Measurements from ENCODE around the gene MED12L.

The MED12L gene

GRCh38 chr3:151430821-151431484 is 345.5 kb downstream of the MED12L start:
- no peak overlapping the region for H3K4me3 ChIP-seq (ENCODE audit: low read depth, low read length)
- no peak for DNase-seq (ENCODE audit: low read depth)
- no peak for TF ChIP-seq CTCF (IDR thresholded peaks at IDR 0.05; ENCODE audit: control insufficient read depth, extremely low read depth, insufficient read depth)

GRCh38 chr3:151431940-151432339 is 346.5 kb downstream of the MED12L start:
- no peak for TF ChIP-seq CTCF (IDR thresholded peaks at IDR 0.05; ENCODE audit: control insufficient read depth, extremely low read depth, insufficient read depth)

GRCh38 chr3:151432616-151433372 is 347.3 kb downstream of the MED12L start:
- TF ChIP-seq CTCF (IDR thresholded peaks at IDR 0.05; ENCODE audit: control insufficient read depth, extremely low read depth, insufficient read depth): no peak
- no peak overlapping the region for H3K4me3 ChIP-seq (ENCODE audit: low read depth, low read length)
- no peak for DNase-seq (ENCODE audit: low read depth)

More at GRCh38 chr3:151431940-151432339, 346.5 kb downstream of the MED12L start:
- no peak for DNase-seq (ENCODE audit: low read depth)
- H3K4me3 ChIP-seq (ENCODE audit: low read depth, low read length): no peak overlapping the region

GRCh38 chr3:151434151-151434890 is 348.9 kb downstream of the MED12L start:
- H3K4me3 ChIP-seq (ENCODE audit: low read depth, low read length): no peak overlapping the region
- DNase-seq (ENCODE audit: low read depth): no peak

GRCh38 chr3:151436675-151437446 is 351.4 kb downstream of the MED12L start:
- no peak overlapping the region for H3K4me3 ChIP-seq (ENCODE audit: low read depth, low read length)
- no peak for TF ChIP-seq CTCF (IDR thresholded peaks at IDR 0.05; ENCODE audit: control insufficient read depth, extremely low read depth, insufficient read depth)
- DNase-seq (ENCODE audit: low read depth): no peak

More at GRCh38 chr3:151434151-151434890, 348.9 kb downstream of the MED12L start:
- no peak for TF ChIP-seq CTCF (IDR thresholded peaks at IDR 0.05; ENCODE audit: control insufficient read depth, extremely low read depth, insufficient read depth)

- TF ChIP-seq CTCF (IDR thresholded peaks at IDR 0.05; ENCODE audit: control insufficient read depth, extremely low read depth, insufficient read depth): no peak
- H3K4me3 ChIP-seq (ENCODE audit: low read depth, low read length): no peak overlapping the region
- DNase-seq (ENCODE audit: low read depth): no peak
These were observed 352.4 kb downstream of the MED12L start for GRCh38 chr3:151437906-151438305.

All from LNCaP clone FGC (cell line).